Left ventricle myocardium inferior (tissue), 1 donor: Measurements from ENCODE around the gene ATPAF1. TPM values are rescaled to one million over a fixed set of nuclear protein-coding genes. Genes with fewer than 3 reads are reported as not detected.

ENCODE experiments used
- DNase-seq: peaks from one replicate; pipeline ENCODE4 v3.0.0-alpha.2; 2020
- H3K27ac ChIP-seq: fragments of 200-600 bp; replicated peaks from 2 replicates; pipeline ENCODE4 v1.8.0; 2021
- H3K27me3 ChIP-seq: fragments of 200-600 bp; 2 replicates; pipeline ENCODE4 v1.8.0; 2021; ENCODE audit warnings: low read depth
- H3K36me3 ChIP-seq: fragments of 200-600 bp; 2 replicates; pipeline ENCODE4 v1.8.0; 2021
- H3K4me1 ChIP-seq: fragments of 200-600 bp; 2 replicates; pipeline ENCODE4 v1.8.0; 2021
- H3K4me3 ChIP-seq: fragments of 200-600 bp; 2 replicates; pipeline ENCODE4 v1.8.0; 2021; ENCODE audit warnings: mild to moderate bottlenecking, moderate library complexity
- H3K9me3 ChIP-seq: fragments of 200-600 bp; replicated peaks from 2 replicates; pipeline ENCODE4 v1.8.0; 2021
- intact Hi-C: fragments of 100-400 bp; cut with micrococcal nuclease; formaldehyde crosslinking; loops from one replicate; pipeline ENCODE4 v1.11.0; 2022
- total RNA-seq: library from RNA; stranded (reverse); fragmentation: NEBNext Ultra II Directional; extraction: Animal tissue kit (Norgen Biotek cat#: 25700); gene quantifications from one replicate; pipeline ENCODE4 v1.2.1, GENCODE V29; 2021
- TF ChIP-seq, protein P1 (sequence below): fragments of 200-600 bp; IDR thresholded peaks from 2 replicates; pipeline ENCODE4 v1.8.0; 2021; ENCODE audit warnings: antibody characterized with exemption, mild to moderate bottlenecking, borderline replicate concordance
- donor health status: DM: no; HTN: yes; CAD: no; lungs with severe emphysema.

ATPAF1 gene
- total RNA-seq, 1 donor from 2014 or later: 235 TPM

DNA sequence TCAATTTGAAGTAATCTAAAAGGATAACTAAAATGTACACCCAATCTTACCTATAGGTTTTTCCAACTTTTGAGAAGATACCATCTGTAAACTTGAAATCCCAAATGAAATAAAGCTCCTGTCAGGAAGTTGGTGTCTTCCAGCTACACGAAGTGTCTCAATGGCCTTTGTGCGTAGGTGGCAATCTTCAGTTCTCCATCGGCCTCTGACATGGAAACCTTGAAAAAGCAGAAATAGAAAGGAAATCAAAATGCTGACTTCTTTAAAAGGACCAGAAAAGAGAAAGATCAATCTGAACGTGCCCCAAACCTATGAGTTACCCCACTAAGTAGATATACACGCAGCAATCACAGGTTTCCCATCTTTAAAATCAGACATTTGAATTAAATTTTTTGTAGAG is 74.1 kb downstream of the ATPAF1 start:
- TF ChIP-seq, protein P1, sequence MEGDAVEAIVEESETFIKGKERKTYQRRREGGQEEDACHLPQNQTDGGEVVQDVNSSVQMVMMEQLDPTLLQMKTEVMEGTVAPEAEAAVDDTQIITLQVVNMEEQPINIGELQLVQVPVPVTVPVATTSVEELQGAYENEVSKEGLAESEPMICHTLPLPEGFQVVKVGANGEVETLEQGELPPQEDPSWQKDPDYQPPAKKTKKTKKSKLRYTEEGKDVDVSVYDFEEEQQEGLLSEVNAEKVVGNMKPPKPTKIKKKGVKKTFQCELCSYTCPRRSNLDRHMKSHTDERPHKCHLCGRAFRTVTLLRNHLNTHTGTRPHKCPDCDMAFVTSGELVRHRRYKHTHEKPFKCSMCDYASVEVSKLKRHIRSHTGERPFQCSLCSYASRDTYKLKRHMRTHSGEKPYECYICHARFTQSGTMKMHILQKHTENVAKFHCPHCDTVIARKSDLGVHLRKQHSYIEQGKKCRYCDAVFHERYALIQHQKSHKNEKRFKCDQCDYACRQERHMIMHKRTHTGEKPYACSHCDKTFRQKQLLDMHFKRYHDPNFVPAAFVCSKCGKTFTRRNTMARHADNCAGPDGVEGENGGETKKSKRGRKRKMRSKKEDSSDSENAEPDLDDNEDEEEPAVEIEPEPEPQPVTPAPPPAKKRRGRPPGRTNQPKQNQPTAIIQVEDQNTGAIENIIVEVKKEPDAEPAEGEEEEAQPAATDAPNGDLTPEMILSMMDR: no peak
- no peak for DNase-seq
- Histone ChIP-seq H3K4me1 (peaks cover 24% of the 10 kb centered on the region), H3K9me3 (no peaks in the 10 kb centered on the region), H3K27ac (peak overlapping the region; percentile 62), H3K4me3 (no peak overlapping the region), H3K27me3 (no peaks in the 10 kb centered on the region), H3K36me3 (peaks cover 51% of the 10 kb centered on the region)
- intact Hi-C loops: no loop called here

DNA sequence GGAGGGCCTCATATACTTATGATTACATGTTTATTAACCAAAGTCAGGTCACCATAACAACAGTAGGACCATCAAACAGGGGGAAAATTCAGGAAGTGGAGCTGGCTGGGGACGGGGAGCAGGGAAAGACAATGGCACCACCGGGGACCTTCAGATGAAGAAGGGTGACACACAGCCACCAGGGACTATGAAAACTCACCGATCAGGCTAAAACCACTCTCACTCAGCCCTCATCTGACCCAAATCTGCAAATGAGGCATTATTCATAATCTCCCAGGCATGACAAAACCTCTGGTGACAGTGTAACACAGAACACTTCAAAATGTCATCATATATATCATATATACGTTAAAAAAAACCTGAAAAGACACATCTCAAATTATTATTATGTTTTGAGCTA is 75.3 kb downstream of the ATPAF1 start:
- H3K27ac ChIP-seq: no peak overlapping the region
- H3K27me3 ChIP-seq: no peaks in the 10 kb centered on the region
- H3K4me1 ChIP-seq: peaks cover 17% of the 10 kb centered on the region
- DNase-seq: no peak
- H3K36me3 ChIP-seq: peaks cover 56% of the 10 kb centered on the region
- intact Hi-C loops: no loop called here
- TF ChIP-seq, protein P1: no peak
- no peak overlapping the region for H3K4me3 ChIP-seq
- H3K9me3 ChIP-seq: no peaks in the 10 kb centered on the region

DNA sequence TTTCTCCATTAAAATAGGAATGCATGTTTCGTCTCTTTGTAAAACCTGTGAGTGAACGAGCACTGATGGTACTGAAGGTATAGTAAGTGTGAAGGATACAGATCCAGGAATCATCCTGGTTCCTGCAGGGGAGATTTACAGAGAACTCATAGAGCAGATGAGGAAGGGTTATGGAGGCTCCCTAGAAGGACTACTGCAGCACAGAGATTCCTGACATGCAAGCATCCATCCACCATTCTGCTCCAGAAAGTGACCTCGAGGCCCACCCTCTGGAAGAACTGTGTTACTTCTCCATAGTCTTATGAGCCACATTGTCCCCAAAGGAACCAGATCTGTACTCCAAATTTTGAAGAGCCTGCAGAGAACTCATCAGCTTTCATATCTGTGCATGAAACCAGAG is 78.6 kb downstream of the ATPAF1 start:
- no peak for DNase-seq
- Histone ChIP-seq H3K9me3 (no peaks in the 10 kb centered on the region), H3K36me3 (peaks cover 89% of the 10 kb centered on the region), H3K4me1 (peaks cover 1% of the 10 kb centered on the region), H3K27ac (no peak overlapping the region), H3K4me3 (no peak overlapping the region), H3K27me3 (no peaks in the 10 kb centered on the region)
- TF ChIP-seq, protein P1: no peak
- intact Hi-C loops: no loop called here

DNA sequence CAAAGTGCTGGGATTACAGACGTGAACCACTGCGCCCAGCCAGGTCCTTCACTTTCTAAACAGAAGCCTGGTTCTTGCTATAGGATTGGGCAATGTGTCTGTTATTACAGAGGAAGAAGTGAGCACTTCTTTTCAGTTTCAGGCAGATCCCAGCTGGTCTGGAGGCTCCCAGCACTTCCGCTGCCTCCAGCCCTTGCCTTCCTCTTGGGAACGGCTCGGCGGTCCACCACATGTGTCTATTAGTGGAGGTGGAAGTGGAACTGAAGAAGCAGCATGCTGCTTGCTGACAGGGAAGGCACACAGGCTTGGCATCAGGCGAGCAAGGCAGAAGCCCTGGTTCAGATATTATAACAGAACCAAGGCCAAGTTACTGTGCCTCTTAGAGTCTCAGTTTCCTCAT is 81.1 kb downstream of the ATPAF1 start:
- no peak overlapping the region for H3K27ac ChIP-seq
- H3K9me3 ChIP-seq: no peaks in the 10 kb centered on the region
- TF ChIP-seq, protein P1: no peak
- peaks cover 92% of the 10 kb centered on the region for H3K36me3 ChIP-seq
- no peaks in the 10 kb centered on the region for H3K4me1 ChIP-seq
- no peaks in the 10 kb centered on the region for H3K27me3 ChIP-seq
- H3K4me3 ChIP-seq: no peak overlapping the region
- intact Hi-C loops: no loop called here
- DNase-seq: peak; percentile 62

DNA sequence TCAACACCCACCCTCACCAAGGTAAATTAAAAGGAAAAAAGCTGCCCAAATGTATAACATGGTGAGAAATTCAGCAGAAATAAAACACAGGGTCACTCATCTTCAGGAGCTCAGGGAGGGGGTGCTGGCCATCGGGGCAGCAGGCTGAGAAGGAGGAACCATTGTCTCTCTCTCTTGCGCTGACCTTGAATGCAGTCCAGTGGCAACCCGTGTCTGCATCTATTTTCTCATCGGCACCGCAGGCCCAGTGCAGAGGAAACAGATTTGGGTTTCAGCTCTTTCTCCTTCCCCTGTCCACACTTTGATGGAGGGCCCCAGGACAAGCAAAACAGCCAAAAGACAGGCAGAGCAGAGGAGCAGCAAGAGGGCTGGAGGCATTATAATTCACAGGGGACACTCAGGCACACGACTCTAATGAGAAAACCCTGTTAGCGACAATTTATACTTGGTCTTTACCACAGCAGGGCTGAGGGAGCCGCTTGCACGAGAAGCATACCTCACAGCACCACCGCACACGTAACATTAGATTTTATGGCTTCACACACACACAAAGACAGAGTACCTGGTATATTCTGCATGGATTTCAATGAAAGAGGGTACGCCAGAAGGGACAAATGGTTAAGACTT is 82.7 kb downstream of the ATPAF1 start:
- Histone ChIP-seq H3K27me3 (no peaks in the 10 kb centered on the region), H3K4me3 (no peak overlapping the region), H3K9me3 (no peaks in the 10 kb centered on the region), H3K27ac (no peak overlapping the region), H3K4me1 (no peaks in the 10 kb centered on the region), H3K36me3 (peaks cover 90% of the 10 kb centered on the region)
- intact Hi-C loops: no loop called here
- DNase-seq: no peak
- TF ChIP-seq, protein P1: no peak
